AG09319 (cell line): ENCODE results near the gene OTULIN.

Source experiments
- DNase-seq: peaks from one replicate; pipeline ENCODE4 v3.0.0-alpha.2; 2010; ENCODE audit warnings: low read depth; ENCODE audit errors: extremely low read depth
- TF ChIP-seq, protein P1 (sequence below): IDR thresholded peaks from 2 replicates; pipeline ENCODE4 v1.5.1; 2011; ENCODE audit warnings: low read depth, mild to moderate bottlenecking, inconsistent platforms, low read length, moderate library complexity

Gene OTULIN

DNA sequence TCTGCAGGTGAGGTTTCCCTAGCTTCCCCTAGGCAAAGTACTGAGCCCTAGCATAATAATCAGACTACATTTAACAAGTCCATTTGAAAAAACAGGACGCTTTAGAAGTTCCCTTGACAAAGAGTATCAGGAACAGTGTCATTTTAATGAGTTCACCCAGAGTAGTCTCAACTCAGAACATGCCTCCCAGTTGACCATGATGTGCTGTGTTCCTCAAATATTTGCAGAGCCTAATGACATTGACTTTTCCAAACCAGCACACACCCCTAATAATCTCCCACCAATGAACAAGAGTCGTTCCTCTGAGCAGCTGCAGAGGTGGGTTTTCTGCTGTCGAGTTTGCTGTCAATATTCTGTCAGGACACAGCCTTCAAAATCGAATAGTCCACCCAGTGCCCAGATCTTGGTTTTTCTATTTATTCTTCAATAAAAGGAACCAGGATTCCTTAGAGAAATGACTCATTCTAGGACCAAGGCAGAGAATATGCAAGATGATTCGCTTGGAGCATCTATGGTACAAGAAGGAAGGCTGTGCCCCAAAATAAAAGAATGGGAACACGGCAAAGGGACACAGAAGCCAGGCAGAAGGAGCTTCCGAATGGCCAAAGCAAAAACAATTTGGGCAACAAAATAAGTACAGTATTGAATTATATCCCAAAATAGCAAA, 57.6 kb downstream of the OTULIN start:
- DNase-seq = no peak
- TF ChIP-seq, protein P1, sequence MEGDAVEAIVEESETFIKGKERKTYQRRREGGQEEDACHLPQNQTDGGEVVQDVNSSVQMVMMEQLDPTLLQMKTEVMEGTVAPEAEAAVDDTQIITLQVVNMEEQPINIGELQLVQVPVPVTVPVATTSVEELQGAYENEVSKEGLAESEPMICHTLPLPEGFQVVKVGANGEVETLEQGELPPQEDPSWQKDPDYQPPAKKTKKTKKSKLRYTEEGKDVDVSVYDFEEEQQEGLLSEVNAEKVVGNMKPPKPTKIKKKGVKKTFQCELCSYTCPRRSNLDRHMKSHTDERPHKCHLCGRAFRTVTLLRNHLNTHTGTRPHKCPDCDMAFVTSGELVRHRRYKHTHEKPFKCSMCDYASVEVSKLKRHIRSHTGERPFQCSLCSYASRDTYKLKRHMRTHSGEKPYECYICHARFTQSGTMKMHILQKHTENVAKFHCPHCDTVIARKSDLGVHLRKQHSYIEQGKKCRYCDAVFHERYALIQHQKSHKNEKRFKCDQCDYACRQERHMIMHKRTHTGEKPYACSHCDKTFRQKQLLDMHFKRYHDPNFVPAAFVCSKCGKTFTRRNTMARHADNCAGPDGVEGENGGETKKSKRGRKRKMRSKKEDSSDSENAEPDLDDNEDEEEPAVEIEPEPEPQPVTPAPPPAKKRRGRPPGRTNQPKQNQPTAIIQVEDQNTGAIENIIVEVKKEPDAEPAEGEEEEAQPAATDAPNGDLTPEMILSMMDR = no peak

GRCh38 chr5:14722923-14723322, 58.4 kb downstream of the OTULIN start:
- TF ChIP-seq, protein P1 = no peak

DNA sequence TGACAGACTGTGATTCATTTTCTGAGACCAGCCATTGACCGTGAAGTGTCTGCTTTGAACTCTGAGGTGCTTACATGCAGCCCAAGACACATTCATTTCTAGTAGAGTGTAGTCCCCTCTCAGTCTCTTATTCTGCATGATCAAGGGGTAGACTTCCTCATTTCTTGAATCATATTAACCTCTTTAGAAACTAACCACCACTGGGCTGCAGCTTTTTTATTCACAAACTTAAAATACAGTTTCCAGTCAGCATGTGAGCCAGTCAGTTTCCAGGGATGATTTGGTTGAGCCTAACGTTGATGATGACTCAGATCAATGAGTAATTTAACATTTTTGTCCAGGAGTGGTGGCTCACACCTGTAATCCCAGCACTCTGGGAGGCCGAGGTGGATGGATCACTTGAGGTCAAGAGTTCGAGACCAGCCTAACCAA, 59.2 kb downstream of the OTULIN start:
- no peak for DNase-seq
- TF ChIP-seq, protein P1 = no peak

More at GRCh38 chr5:14722923-14723322, 58.4 kb downstream of the OTULIN start:
- DNase-seq = no peak

DNA sequence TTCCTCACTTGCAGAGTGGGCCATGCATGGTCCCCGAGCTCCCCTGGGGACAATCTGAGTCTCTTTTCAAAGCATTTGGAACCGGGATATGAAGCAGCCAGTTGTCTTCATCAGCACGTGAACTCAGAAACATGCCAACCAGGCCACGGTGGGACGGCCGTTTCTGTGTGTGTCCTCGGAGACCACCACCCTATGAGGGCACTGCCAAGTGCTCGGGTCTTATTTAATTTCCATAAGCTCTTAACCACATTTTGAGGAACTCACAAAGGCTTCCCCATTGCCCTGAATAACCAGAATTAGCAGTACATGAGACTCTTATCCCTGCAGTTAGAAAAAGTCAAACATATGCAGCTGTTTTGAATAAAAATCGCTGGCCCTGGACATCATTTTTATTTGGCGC, 60.1 kb downstream of the OTULIN start:
- TF ChIP-seq, protein P1 = no peak
- DNase-seq = no peak

DNA sequence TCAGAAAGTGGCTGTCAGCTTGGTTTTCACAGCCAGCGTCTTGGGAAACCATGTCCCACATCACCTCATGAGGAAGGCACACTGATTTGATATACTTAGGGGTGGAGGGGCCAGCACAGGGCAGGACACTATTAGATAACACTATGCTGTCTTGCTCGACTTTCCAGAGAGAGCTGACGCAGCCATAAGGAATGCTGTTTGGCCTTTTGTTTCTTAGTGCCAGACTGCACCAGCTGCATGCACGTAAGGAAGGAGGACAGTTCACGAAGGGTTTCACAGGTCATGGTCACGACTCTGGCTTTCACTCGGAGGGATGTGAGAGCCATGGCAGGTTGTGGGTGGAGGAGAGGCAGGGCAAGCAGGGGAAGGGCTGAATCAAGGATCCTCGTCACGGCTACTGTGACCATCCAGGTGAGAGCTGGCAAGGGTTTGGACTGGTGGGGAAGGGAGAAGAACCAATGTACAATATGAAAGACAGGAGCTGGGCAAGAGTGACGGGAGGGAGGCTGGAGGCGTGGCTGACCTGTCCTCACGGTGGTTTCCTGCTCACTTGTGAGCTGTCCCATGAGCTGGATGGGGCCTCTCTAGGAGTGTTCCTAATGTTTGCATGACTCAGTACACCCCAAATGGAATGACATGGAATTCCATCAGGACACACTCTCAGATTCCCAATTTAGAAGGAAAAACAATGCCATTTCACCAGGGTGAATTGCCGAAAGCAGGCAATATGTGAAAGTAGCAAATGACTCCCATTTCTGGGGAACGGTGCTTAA, 61.7 kb downstream of the OTULIN start:
- no peak for DNase-seq
- TF ChIP-seq, protein P1 = no peak

DNA sequence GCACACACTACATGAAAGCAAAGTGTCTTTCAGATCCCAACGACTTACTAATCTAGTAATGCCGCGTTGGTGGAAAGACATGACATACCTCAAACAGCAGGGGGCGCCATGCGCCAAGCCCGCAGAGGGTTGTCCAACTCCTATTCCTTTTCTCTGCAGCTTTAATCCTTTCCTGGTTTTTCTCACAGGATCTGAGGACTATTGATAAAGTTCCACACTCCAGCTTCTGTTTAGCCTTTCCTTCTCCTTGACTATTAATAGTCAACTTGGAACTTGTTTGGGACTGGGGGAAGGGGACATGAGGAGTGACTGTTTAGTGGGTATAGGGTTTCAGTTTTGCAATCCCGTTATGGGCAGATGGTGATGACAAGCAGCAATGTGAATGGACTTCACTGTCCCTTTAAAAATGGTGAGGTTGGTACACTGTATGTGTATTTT, 62.9 kb downstream of the OTULIN start:
- TF ChIP-seq, protein P1 = peak; percentile 94
- peak; percentile 61 for DNase-seq

DNA sequence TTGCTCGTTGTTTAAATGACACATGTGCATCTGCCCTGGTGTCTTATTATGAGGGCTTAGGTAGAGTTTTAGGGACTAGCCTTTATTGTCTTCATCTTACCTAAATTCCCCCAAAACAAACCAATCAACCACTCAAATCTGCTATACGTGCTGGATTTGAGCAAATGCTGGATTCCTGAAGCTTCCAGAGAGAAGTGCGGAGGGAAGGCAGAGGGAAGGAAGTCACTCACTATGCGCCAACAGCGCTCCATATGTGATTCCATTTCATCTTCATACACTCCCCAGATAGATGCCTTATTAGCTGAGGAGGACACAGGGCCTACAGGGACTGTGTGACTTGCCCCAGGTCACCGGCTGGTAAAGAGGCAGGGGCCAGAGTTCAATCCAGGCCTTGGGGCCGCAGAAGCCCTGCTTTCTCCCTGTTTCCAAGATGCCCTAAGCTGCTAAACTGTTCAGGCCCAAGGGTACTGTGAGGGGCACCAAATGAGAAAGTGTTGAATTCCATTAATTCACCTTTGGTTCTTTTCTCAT, 63.5 kb downstream of the OTULIN start:
- TF ChIP-seq, protein P1 = no peak
- DNase-seq = no peak
